Measurements from ENCODE around the gene PSRC1. TPM values are rescaled to one million over a fixed set of nuclear protein-coding genes. Genes with fewer than 3 reads are reported as not detected.

Gene PSRC1
- total RNA-seq, 1 donor from 2014 or later: 100 TPM

GRCh38 chr1:109283748-109284600 lies 1.0 kb upstream of the PSRC1 start:
- TF ChIP-seq CTCF (conservative IDR thresholded peaks at IDR 0.05): no peak
- DNase-seq (ENCODE audit: low read depth, low spot score): no peak
- Mint-ChIP-seq H3K27ac (ENCODE audit: unreplicated experiment) (no peak overlapping the region), H3K4me3 (peak overlapping the region; percentile 99), H3K4me1 (peaks cover 61% of the 10 kb centered on the region), H3K27me3 (ENCODE audit: low read depth) (no peaks in the 10 kb centered on the region), H3K36me3 (ENCODE audit: low read depth) (peaks cover 7% of the 10 kb centered on the region), H3K9me3 (peaks cover 2% of the 10 kb centered on the region)

GRCh38 chr1:109282497-109282951 lies 421 bp downstream of the PSRC1 start:
- H3K27ac Mint-ChIP-seq (ENCODE audit: unreplicated experiment): peak overlapping the region; percentile 91
- peaks cover 2% of the 10 kb centered on the region for H3K9me3 Mint-ChIP-seq
- H3K4me3 Mint-ChIP-seq: peak overlapping the region; percentile 99
- peaks cover 7% of the 10 kb centered on the region for H3K36me3 Mint-ChIP-seq (ENCODE audit: low read depth)
- no peak for DNase-seq (ENCODE audit: low read depth, low spot score)
- peaks cover 66% of the 10 kb centered on the region for H3K4me1 Mint-ChIP-seq
- no peaks in the 10 kb centered on the region for H3K27me3 Mint-ChIP-seq (ENCODE audit: low read depth)
- no peak for TF ChIP-seq CTCF (conservative IDR thresholded peaks at IDR 0.05)

- TF ChIP-seq CTCF (conservative IDR thresholded peaks at IDR 0.05): no peak
- Mint-ChIP-seq H3K27me3 (ENCODE audit: low read depth) (no peaks in the 10 kb centered on the region), H3K4me3 (peak overlapping the region; percentile 99), H3K36me3 (ENCODE audit: low read depth) (peaks cover 7% of the 10 kb centered on the region), H3K9me3 (peaks cover 1% of the 10 kb centered on the region), H3K4me1 (peaks cover 70% of the 10 kb centered on the region), H3K27ac (ENCODE audit: unreplicated experiment) (no peak overlapping the region)
- no peak for DNase-seq (ENCODE audit: low read depth, low spot score)
These were observed 1.1 kb downstream of the PSRC1 start for GRCh38 chr1:109281680-109282496.

- peaks cover 7% of the 10 kb centered on the region for H3K36me3 Mint-ChIP-seq (ENCODE audit: low read depth)
- H3K4me3 Mint-ChIP-seq: peak overlapping the region; percentile 99
- TF ChIP-seq CTCF (conservative IDR thresholded peaks at IDR 0.05): no peak
These were observed 2.1 kb downstream of the PSRC1 start for GRCh38 chr1:109280862-109281261.

GRCh38 chr1:109279615-109280278 lies 3.2 kb downstream of the PSRC1 start:
- peaks cover 73% of the 10 kb centered on the region for H3K4me1 Mint-ChIP-seq
- no peaks in the 10 kb centered on the region for H3K27me3 Mint-ChIP-seq (ENCODE audit: low read depth)
- no peak for DNase-seq (ENCODE audit: low read depth, low spot score)
- H3K27ac Mint-ChIP-seq (ENCODE audit: unreplicated experiment): no peak overlapping the region
- peak overlapping the region; percentile 85 for H3K4me3 Mint-ChIP-seq
- no peaks in the 10 kb centered on the region for H3K9me3 Mint-ChIP-seq
- peaks cover 7% of the 10 kb centered on the region for H3K36me3 Mint-ChIP-seq (ENCODE audit: low read depth)
- TF ChIP-seq CTCF (conservative IDR thresholded peaks at IDR 0.05): no peak

More at GRCh38 chr1:109280862-109281261, 2.1 kb downstream of the PSRC1 start:
- Mint-ChIP-seq H3K4me1 (peaks cover 71% of the 10 kb centered on the region), H3K27me3 (ENCODE audit: low read depth) (no peaks in the 10 kb centered on the region), H3K27ac (ENCODE audit: unreplicated experiment) (no peak overlapping the region), H3K9me3 (no peaks in the 10 kb centered on the region)
- no peak for DNase-seq (ENCODE audit: low read depth, low spot score)

Measured in neural crest cell (in vitro differentiated cells).